HG03457 (cell line): ENCODE data around the gene ANGPTL2.
"Not testable (repeated sequence)": the region's sequence is repeated elsewhere in the genome, so short reads cannot be mapped to it uniquely, and the experiment has no call there.

Experiments
- ATAC-seq: cut with Tn5 transposase; IDR thresholded peaks from one replicate; pipeline ENCODE4 v1.9.1; 2021; ENCODE audit warnings: moderate number of reproducible peaks; ENCODE audit not compliant: unreplicated experiment

The ANGPTL2 gene

GRCh38 chr9:127155314-127155960 is 33.0 kb upstream of the ANGPTL2 start:
- ATAC-seq, result no peak

GRCh38 chr9:127154390-127155191 is 32.2 kb upstream of the ANGPTL2 start:
- ATAC-seq, result no peak

DNA sequence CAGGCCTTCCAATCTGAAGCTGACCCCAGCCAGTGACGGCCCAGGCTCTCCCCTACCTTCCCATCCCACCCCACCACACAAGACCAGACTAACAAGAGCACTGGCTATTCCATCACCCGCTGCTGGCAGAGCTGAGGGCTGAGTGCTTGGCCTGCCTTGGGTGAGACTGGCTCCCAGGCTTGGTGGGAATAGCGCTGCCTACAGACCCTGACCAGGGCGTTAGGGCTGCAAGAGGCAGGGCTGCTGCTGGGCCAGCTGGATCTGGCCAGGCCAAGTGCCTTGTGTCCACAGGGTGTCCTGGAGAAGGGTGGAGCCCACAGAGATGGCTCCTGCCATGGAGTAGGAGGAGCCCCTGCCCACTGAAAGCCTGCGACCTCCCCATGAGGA is 31.6 kb upstream of the ANGPTL2 start:
- ATAC-seq, result no peak

DNA sequence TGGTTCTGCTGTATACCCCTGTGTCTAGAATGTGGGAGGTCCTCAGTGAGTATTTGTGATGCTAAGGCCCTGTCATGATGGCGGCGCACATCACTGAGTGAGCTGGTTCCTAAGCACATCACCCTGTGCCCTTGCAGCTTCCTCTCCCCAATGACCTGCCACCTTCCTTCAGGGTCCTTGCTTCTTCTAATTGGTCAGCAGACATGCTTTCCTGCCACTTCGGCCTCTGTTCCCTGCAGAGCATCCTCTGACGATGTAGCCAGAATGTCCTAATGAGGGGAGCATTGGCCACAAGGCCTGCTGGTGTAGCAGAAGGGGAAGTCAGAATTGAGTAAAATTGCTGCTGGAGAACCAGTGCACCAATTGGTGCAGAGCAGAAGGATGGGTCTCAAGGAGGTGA is 31.1 kb upstream of the ANGPTL2 start:
- ATAC-seq, result no peak

GRCh38 chr9:127149463-127150390 is 27.3 kb upstream of the ANGPTL2 start:
- no peak for ATAC-seq

GRCh38 chr9:127149010-127149409 is 26.6 kb upstream of the ANGPTL2 start:
- no peak for ATAC-seq

DNA sequence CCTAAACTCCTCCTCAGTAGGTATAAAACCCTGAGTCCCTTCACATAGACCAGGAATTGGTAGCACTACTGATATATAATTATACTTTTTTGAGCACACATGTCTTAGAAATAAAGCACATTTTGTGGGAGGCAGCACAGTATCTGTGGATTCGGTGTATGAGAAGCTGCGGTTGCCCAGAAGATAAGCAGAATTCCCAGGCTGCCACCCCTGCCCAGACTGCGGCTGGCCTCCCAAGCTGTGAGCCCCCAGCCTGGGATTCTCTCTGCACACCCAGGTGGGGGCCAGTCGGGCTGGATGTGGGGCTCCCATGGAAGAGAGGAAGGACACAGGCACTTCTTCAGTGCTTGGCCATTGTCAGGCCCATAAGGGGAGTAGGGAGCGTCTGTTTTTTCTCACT is 25.6 kb upstream of the ANGPTL2 start:
- ATAC-seq, result no peak

DNA sequence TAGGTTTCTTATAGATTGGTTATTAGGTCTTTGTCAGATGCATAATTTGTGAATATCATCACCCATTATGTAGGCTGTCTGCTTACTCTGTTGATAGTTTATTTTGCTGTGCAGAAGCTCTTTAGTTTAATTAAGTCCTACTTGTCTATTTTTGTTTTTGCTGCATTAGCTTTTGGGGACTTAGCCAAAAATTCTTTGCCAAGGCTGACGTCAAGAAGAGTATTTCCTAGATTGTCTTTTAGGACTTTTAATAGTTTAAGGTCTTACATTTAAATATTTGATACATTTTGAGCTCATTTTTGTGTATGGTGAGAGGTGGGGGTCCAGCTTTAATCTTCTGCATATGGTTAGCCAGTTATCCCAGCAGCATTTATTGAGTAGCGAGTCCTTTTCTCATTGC is 24.8 kb upstream of the ANGPTL2 start:
- ATAC-seq, result no peak

- not testable (repeated sequence) for ATAC-seq
These were observed 24.4 kb upstream of the ANGPTL2 start for GRCh38 chr9:127146841-127147240.

- ATAC-seq, result no peak
These were observed 22.4 kb upstream of the ANGPTL2 start for GRCh38 chr9:127144670-127145445.

GRCh38 chr9:127143920-127144465 is 21.6 kb upstream of the ANGPTL2 start:
- ATAC-seq, result no peak

- ATAC-seq, result no peak
These were observed 20.6 kb upstream of the ANGPTL2 start for GRCh38 chr9:127142931-127143464.

GRCh38 chr9:127142291-127142690 is 19.9 kb upstream of the ANGPTL2 start:
- no peak for ATAC-seq

- no peak for ATAC-seq
These were observed 18.6 kb upstream of the ANGPTL2 start for GRCh38 chr9:127140842-127141675.

DNA sequence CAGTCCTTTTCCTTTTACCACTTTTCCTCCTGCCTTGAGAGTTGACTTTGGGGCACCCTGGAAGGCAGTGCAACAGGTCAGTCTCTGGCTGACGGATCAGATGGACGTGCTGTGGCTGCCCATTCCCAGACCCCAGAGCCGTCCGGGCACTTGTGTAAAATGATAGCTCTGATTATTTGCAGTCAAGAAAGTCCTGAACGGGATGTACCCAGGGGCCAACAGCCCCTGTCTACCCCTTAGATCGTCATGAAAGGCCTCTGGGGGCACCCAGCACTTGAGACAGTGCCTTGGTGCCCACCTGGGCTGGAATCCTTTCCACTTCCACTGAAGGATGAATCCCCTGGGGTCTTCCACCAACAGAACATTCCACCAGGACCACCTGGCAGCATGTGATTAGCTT is 17.7 kb upstream of the ANGPTL2 start:
- ATAC-seq, result no peak

DNA sequence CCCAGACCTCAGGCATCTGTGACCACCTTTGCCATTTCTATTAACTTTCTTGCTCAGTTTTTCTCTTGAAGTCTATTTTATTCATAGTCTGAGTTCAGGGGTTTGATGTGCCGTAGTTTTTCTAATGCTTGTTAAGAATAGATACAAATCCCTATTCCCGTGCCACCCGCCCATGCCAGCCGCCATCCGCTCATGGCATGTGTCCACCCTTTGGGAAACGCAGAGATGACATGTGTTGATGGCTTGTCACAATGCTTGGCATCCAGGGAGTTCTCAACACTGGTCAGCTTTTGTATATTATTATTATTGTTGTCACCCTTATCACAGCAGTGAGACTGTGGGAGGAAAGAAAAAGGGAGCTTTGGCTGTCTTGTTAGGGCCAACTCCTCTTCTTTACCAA is 17.3 kb upstream of the ANGPTL2 start:
- ATAC-seq, result no peak

GRCh38 chr9:127139071-127139731 is 16.8 kb upstream of the ANGPTL2 start:
- no peak for ATAC-seq

- no peak for ATAC-seq
These were observed 16.0 kb upstream of the ANGPTL2 start for GRCh38 chr9:127138444-127138843.
